ENCODE results near the gene FBXL13.
"Not testable (repeated sequence)": the region's sequence is repeated elsewhere in the genome, so short reads cannot be mapped to it uniquely, and the experiment has no call there.

FBXL13 gene

GRCh38 chr7:103074519-103075336 is at the start of gene FBXL13, which contains the start of gene ARMC10:
TSS of gene FBXL13 (minus strand) at chr7:103074796.
TSS of gene ARMC10 (plus strand) at chr7:103075140. CDS start at chr7:103075273, 133 bp downstream.
- peak; percentile 92 to 99 (median 97) for DNase-seq

- no peak for DNase-seq
These were observed 48.9 kb upstream of the FBXL13 start for GRCh38 chr7:103123529-103123928.

DNA sequence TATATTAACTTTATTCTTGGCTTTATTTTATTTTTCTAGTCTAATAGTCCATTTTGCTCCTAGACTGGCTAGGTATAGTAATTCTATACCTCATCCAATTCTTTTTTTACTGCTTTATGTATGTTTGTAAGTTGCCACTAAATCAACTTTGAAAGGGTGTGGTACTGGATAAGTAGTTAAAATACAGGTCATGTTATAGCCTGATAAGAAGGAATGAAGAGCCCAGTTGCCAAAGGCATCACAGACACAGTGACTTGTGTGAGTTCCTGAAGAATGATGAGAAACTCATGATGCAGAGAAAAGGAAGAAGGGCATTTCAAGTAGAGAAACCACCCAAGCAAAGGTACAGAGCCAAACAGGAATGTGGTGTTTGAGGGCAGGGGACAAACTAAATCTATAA is 47.0 kb upstream of the FBXL13 start:
- no peak for DNase-seq

- no peak for DNase-seq
These were observed 45.8 kb upstream of the FBXL13 start for GRCh38 chr7:103120362-103120761.

DNA sequence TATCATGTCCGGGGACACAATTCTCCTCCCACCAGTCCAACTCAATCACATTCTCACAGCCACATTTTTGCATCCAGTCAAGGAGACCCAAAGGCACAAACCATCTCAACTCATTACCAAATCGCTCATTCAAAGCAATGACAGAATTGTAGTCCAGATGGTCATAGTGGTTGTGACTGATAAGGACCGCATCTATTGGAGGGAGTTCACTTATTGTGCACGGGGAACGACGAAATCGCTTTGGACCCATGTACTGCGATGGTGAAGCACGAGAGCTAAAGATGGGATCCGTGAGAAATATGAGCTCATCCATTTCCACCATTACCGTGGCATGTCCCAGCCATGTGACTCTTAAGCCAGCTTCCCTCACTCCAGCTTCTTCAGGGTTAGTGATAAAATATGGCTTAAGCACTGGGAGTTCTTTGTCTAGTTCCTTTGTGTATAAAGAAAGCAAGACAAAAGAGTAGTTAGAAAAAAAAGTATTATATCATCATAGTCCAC is 45.2 kb upstream of the FBXL13 start:
- no peak for DNase-seq

DNA sequence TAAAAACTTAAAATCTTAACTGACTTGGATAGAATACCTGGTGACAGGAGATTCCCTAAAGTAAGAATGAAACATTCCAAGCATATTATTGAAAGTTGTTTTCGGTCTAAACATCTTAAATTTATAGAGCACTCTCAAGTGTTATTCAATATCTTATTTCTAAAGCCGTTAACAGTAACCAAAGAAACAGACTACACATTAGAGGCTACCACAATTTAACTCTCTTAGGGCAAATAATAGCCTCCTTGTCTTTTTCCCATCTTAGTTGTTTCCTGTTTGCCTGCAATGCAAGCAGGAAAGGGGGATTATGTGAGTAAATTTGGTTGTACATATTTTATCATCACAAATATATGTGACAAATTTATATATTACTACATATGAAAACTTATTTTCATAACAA is 42.9 kb upstream of the FBXL13 start:
- no peak for DNase-seq

DNA sequence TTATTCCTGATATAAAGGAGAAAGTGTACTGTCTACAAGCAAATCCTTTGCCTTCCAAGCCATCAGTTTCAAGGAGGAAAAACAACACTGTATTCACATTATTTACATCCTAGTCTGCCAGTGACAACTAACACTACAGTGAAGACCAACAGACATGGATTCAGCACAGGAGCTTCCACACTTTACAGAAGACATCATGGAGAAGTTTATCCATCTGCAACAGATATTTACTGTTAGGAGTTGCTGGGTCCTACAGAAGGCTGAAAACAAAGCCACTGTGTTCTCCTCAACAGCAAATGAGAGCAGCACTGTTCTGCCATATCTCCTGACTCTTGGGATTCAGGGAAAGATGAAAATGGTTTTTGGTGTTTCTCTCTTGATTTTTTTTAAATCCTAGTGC is 42.4 kb upstream of the FBXL13 start:
- no peak for DNase-seq

- DNase-seq, result no peak
These were observed 41.9 kb upstream of the FBXL13 start for GRCh38 chr7:103116511-103116910.

DNA sequence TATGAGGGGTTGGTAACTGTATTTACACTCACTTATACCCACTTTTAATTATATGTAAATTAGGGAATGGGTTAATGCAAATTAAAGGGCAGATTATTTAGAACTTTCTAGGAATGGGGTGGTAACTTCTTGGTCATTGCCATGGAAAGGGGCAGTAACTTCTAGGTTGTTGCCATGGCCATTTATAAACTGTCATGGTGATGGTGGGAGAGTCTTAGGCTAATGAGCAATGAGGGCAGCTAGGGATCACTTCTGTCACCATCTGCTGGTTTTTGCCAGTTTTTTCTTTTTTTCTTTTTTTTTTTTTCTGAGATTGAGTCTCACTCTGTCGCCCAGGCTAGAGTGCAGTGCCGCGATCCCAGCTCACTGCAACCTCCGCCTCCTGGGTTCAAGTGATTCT is 41.2 kb upstream of the FBXL13 start:
- no peak for DNase-seq

GRCh38 chr7:103114576-103115008 is 40.0 kb upstream of the FBXL13 start:
- no peak for DNase-seq

DNA sequence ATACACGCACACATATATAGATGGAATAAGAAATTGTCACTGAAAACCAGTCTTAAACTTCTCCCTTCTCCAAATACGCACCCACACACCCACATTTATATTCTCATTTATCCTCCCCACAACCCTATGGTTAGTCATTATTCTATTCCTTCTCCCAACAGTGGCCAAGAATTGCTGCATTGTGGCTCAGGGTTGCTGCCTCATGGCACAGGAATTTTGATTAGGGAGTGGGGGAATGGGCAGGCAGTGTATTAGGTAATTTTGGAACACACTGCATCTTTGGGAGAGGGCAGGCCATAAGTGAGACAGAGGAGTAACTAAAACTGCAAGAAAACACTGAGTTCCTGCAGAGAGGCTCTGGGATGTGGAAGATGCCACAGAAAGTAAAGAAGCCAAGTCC is 38.6 kb upstream of the FBXL13 start:
- DNase-seq, result no peak

- not testable (repeated sequence) for DNase-seq
These were observed 32.1 kb upstream of the FBXL13 start for GRCh38 chr7:103106703-103107070.

GRCh38 chr7:103106005-103106702 is 31.6 kb upstream of the FBXL13 start:
- peak in 2 of 3 experiments; percentile 29 to 71 for DNase-seq

DNA sequence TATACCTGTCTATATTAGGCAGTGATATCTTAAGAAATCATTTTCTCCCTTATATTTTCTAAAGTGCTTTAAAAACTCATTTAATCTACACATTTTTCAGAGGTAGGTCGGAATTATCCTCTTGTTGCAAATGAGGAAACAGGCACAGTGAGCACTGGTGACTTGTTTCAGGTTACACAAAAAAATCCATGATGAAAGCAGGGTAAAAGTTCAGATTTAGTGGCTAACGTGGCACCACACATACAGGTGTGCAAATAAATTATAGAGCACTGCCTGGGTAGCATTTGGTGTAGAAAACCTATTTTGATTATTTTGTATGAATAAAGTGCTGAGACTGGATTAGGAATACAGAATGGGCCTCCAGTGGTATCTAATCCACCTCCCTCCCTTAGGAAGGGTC is 26.9 kb upstream of the FBXL13 start:
- DNase-seq, result no peak

DNA sequence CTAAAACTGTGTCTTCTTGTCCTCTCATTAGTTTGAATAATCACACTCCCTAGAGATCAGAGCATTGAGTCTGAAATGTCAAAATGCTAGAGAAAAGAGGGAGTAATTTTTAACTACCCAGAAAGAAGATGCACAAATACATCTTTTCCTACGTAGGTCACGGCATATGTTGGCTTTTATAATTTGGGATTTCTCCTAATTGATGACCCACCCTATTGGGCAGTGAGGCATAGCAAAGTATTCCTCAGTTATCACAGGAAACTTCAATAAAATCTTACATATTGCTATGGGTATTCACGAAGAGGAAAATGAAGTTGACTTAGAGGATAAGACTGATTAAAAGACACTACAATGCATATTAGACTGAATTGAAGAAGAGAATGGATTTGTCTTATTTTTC is 25.8 kb upstream of the FBXL13 start:
- no peak for DNase-seq

DNA sequence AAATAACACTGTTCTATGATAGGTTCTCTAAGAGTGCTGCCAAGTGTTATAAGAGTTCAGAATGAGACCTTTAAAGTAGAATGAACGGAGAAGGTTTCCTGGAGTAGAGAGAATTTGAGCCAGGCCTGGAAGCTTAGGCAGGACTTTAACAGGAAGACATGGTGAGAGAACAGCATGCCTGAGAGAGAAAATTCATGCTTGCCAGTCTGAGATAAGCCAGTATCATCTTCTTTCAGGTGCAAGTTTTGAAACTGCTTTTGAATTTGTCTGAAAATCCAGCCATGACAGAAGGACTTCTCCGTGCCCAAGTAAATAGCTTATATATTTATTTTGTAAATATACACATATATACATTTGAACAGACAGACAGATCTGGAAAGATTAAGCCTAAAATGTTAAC is 22.4 kb upstream of the FBXL13 start:
- no peak for DNase-seq

- DNase-seq, result not testable (repeated sequence)
These were observed 21.0 kb upstream of the FBXL13 start for GRCh38 chr7:103095558-103095957.

- no peak for DNase-seq
These were observed 19.5 kb upstream of the FBXL13 start for GRCh38 chr7:103094102-103094501.

DNA sequence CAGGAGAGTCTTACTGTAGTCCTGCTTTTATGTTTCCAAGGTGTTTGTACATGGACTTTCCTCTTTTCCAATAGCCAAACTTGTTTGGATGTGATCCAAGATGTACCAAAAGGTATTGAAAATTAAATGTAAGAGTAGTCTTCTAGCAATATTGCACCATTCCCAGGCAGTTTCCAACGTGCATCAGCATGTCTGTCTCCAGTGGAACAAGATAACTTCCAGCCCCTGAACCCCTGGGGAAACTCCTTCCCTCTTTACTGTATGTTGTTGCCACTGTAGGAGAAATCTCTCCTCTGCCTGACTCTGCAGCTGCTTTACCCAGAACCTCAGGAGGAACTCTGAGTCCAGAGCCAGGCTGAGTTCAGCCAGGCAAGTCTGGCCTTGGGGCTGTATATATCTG is 18.8 kb upstream of the FBXL13 start:
- no peak for DNase-seq

- not testable (repeated sequence) for DNase-seq
These were observed 17.7 kb upstream of the FBXL13 start for GRCh38 chr7:103092321-103092720.

DNA sequence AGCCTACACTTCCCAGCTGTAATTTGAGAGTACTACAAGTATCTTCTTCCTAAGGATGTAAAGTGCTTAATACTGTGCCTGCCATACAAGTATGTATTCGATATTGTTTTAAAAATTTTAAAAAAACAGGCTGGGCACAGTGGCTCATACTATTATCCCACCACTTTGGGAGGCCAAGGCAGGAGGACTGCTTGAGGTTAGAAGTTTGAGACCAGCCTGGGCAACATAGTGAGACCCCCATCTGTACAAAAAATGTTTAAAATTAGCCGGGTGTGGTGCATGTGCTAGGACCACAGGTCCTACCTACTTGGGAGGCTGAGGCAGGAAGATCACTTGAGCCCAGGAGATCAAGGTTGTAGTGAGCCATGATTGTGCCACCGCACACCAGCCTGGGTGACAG is 8.6 kb upstream of the FBXL13 start:
- DNase-seq, result no peak

GRCh38 chr7:103082497-103082896 is 7.9 kb upstream of the FBXL13 start:
- DNase-seq, result no peak

GRCh38 chr7:103080923-103081322 is 6.3 kb upstream of the FBXL13 start:
- no peak for DNase-seq

GRCh38 chr7:103079836-103080235 is 5.2 kb upstream of the FBXL13 start:
- no peak for DNase-seq
